Measurements from ENCODE around the gene DEPDC5. TPM values are rescaled to one million over a fixed set of nuclear protein-coding genes. Genes with fewer than 3 reads are reported as not detected.

Gene DEPDC5
- total and polyA plus RNA-seq, 9 of the 15 experiments (the other 6 are each of a cell fraction or from before 2014, with no cell fraction given), result 2.3 to 12.3 (median 10.7) TPM

DNA sequence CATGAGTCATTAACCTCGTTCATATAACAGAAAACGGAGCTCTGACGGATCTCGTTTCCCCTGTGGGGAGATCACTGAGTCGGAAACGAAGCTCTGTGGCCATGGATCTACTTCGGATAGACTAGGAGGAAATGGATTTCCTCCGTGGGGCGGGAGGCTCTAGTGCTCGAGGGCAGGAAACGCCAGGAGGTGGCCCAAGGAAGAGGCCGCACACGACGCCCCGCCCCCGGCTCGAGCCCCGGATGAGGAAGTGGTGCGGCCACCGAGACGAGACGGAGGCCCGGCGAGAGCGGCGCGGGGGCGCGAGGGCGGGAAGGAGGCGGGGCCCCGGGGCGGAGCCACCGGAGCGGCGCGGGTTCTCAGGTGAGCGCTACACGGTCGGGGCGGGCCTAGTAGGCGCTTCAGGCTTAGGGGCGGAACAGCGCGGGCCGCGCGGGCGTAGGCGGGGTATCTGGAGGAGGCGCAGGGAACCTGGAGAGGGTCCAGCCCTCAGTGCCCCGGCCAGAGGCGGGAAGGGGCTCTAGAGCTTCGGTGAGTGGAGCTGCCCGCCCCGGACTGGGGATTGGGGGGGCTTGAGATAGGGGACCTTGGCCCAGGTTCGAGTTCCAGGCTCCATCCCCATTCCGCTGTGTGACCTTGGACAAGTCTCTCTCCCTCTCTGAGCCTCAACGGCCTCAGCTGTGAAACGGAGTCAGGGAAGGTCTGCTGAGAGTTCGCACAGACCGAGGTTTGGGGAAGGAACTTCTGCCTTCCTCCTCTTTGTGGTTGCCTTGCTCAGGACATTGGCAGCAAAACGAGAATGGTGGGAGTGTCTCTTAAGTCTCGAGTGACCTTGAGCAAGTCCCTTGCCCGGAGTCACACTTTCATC is at the start of gene DEPDC5 (continued):
- TF ChIP-seq ZNF41 (CRISPR knock-in tag; conservative IDR thresholded peaks at IDR 0.05), result no peak
- peak; percentile 3; the same call in 1 of the 2 replicates for TF ChIP-seq ZNF644 (tag; IDR thresholded peaks at IDR 0.05; ENCODE audit: low read depth)
- TF ChIP-seq MYC (IDR thresholded peaks at IDR 0.05; ENCODE audit: low read depth, low read length), result peak; percentile 92
- no peak for TF ChIP-seq MYC (CRISPR knock-in tag; IDR thresholded peaks at IDR 0.05; ENCODE audit: borderline replicate concordance, low read depth)
- no peak for TF ChIP-seq FOXP1 (CRISPR knock-in tag; IDR thresholded peaks at IDR 0.05)
- TF ChIP-seq, protein P1, sequence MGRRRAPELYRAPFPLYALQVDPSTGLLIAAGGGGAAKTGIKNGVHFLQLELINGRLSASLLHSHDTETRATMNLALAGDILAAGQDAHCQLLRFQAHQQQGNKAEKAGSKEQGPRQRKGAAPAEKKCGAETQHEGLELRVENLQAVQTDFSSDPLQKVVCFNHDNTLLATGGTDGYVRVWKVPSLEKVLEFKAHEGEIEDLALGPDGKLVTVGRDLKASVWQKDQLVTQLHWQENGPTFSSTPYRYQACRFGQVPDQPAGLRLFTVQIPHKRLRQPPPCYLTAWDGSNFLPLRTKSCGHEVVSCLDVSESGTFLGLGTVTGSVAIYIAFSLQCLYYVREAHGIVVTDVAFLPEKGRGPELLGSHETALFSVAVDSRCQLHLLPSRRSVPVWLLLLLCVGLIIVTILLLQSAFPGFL (CRISPR knock-in tag; IDR thresholded peaks at IDR 0.05), result no peak
- no peak for TF ChIP-seq HOXB6 (CRISPR knock-in tag; IDR thresholded peaks at IDR 0.05; ENCODE audit: borderline replicate concordance)
- peak; percentile 81 to 92 for TF ChIP-seq KDM1A (IDR thresholded peaks at IDR 0.05)
- peak; percentile 77 for TF ChIP-seq RBBP5 (IDR thresholded peaks at IDR 0.05; ENCODE audit: borderline replicate concordance, insufficient read depth, low read length, poor library complexity, severe bottlenecking)
- TF ChIP-seq, protein P2, sequence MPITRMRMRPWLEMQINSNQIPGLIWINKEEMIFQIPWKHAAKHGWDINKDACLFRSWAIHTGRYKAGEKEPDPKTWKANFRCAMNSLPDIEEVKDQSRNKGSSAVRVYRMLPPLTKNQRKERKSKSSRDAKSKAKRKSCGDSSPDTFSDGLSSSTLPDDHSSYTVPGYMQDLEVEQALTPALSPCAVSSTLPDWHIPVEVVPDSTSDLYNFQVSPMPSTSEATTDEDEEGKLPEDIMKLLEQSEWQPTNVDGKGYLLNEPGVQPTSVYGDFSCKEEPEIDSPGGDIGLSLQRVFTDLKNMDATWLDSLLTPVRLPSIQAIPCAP (CRISPR knock-in tag; IDR thresholded peaks at IDR 0.05; ENCODE audit: borderline replicate concordance), result no peak
- no peak for TF ChIP-seq IFI16 (CRISPR knock-in tag; IDR thresholded peaks at IDR 0.05)
- TF ChIP-seq NR1H2 (CRISPR knock-in tag; IDR thresholded peaks at IDR 0.05), result no peak
- TF ChIP-seq, protein P3, sequence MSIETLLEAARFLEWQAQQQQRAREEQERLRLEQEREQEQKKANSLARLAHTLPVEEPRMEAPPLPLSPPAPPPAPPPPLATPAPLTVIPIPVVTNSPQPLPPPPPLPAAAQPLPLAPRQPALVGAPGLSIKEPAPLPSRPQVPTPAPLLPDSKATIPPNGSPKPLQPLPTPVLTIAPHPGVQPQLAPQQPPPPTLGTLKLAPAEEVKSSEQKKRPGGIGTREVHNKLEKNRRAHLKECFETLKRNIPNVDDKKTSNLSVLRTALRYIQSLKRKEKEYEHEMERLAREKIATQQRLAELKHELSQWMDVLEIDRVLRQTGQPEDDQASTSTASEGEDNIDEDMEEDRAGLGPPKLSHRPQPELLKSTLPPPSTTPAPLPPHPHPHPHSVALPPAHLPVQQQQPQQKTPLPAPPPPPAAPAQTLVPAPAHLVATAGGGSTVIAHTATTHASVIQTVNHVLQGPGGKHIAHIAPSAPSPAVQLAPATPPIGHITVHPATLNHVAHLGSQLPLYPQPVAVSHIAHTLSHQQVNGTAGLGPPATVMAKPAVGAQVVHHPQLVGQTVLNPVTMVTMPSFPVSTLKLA (conservative IDR thresholded peaks at IDR 0.05), result peak; percentile 58 to 80; a peak in 3 of 4 replicates
- no peak for TF ChIP-seq RBM34 (IDR thresholded peaks at IDR 0.05; ENCODE audit: borderline replicate concordance, insufficient read depth, low read length)
- TF ChIP-seq C11orf30 (IDR thresholded peaks at IDR 0.05; ENCODE audit: low read depth), result no peak
- TF ChIP-seq, protein P4, sequence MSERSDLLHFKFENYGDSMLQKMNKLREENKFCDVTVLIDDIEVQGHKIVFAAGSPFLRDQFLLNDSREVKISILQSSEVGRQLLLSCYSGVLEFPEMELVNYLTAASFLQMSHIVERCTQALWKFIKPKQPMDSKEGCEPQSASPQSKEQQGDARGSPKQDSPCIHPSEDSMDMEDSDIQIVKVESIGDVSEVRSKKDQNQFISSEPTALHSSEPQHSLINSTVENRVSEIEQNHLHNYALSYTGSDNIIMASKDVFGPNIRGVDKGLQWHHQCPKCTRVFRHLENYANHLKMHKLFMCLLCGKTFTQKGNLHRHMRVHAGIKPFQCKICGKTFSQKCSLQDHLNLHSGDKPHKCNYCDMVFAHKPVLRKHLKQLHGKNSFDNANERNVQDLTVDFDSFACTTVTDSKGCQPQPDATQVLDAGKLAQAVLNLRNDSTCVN (CRISPR knock-in tag; IDR thresholded peaks at IDR 0.05), result no peak
- TF ChIP-seq ZNF253 (CRISPR knock-in tag; conservative IDR thresholded peaks at IDR 0.05), result no peak
- no peak for TF ChIP-seq RBM39 (optimal IDR thresholded peaks at IDR 0.05; ENCODE audit: low read depth, low read length)
- no peak for TF ChIP-seq FOXA3 (CRISPR knock-in tag; conservative IDR thresholded peaks at IDR 0.05 in 1 of 2, IDR thresholded peaks at IDR 0.05 in 1 of 2)
- TF ChIP-seq TEAD4 (IDR thresholded peaks at IDR 0.05; ENCODE audit: low read length), result no peak
- no peak for TF ChIP-seq TEAD4 (CRISPR knock-in tag; IDR thresholded peaks at IDR 0.05; ENCODE audit: borderline replicate concordance)
- no peak for TF ChIP-seq RAD21 (CRISPR knock-in tag; conservative IDR thresholded peaks at IDR 0.05 in 1 of 2, IDR thresholded peaks at IDR 0.05 in 1 of 2)

Measured in K562 (cell line).